SK-N-MC (cell line): ENCODE data around the gene TSPY9.
"Not testable (repeated sequence)": the region's sequence is repeated elsewhere in the genome, so short reads cannot be mapped to it uniquely, and the experiment has no call there.

Experiments used
- EZH2 ChIP-seq: fragments of 200-600 bp; sonication (generic); IDR thresholded peaks from one replicate; pipeline ENCODE4 v1.6.1; 2017; ENCODE audit warnings: antibody characterized with exemption
- POLR2AphosphoS5 ChIP-seq: IDR thresholded peaks from 2 replicates; pipeline ENCODE4 v1.6.1; 2012; ENCODE audit warnings: mild to moderate bottlenecking, low read depth, low read length, borderline replicate concordance

DNA sequence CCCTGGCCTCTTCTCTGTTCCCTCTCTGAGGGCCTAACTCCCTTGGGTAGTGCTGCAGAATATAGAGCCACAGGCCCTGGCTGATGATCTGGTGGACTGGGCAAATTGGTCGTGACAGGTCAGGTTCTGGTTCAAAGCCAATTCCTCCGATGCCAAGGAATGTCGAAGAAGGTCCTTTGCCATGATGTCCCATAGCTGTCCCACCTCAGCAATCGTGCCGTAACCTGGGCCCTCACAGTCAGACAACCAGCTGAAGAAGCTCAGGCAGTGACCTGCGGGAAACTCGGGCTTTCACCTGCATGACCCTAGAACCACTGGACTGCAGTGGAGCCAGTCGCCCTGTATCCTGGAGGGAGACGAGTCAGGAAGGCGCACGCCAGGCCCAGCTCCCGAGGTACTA, 29.2 kb downstream of the TSPY9 start:
- not testable (repeated sequence) for TF ChIP-seq EZH2, POLR2AphosphoS5
